Panc1 (cell line): ENCODE measurements around the gene SPRY1. TPM values are rescaled to one million over a fixed set of nuclear protein-coding genes. Genes with fewer than 3 reads are reported as not detected.

Experiments
- ATAC-seq: fragments of 200-7000 bp; cut with Tn5 transposase; 2 replicates; pipeline ENCODE4 v1.9.1; 2020; ENCODE audit warnings: mild to moderate bottlenecking, moderate library complexity
- BruUV-seq: library from RNA; stranded (reverse); fragments of 400-500 nt; replicated peaks from 2 replicates; lab custom pipeline; 2021; lab: Mats Ljungman, UMichigan
- CTCF ChIA-PET: fragments of 300-600 bp; sonication (Branson Sonifier 250); formaldehyde crosslinking; loops from one replicate; lab custom pipeline; 2022; ENCODE audit warnings: antibody characterized with exemption; lab: Charles Lee
- POLR2A ChIA-PET: fragments of 300-600 bp; sonication (Branson Sonifier 250); formaldehyde crosslinking; loops from one replicate; lab custom pipeline; 2022; ENCODE audit warnings: antibody characterized with exemption; lab: Charles Lee
- DNase-seq: peaks from one replicate; pipeline ENCODE4 v3.0.0-alpha.2; 2010; ENCODE audit warnings: low read depth, low spot score
- H3K27ac ChIP-seq: 2 replicates; pipeline ENCODE4 v1.5.1; 2011; ENCODE audit warnings: mild to moderate bottlenecking, low read length, inconsistent platforms
- H3K27me3 ChIP-seq: fragments of 200-500 bp; sonication (Bioruptor generic); 2 replicates; pipeline ENCODE4 v1.6.0; 2014; ENCODE audit warnings: low read length, inconsistent platforms; ENCODE audit not compliant: control insufficient read depth, insufficient read depth
- H3K36me3 ChIP-seq: fragments of 200-500 bp; sonication (Bioruptor generic); 2 replicates; pipeline ENCODE4 v1.5.1; 2014; ENCODE audit warnings: inconsistent platforms, mild to moderate bottlenecking, low read length, moderate library complexity; ENCODE audit not compliant: control insufficient read depth, insufficient read depth
- H3K4me1 ChIP-seq: 2 replicates; pipeline ENCODE4 v1.5.1; 2011; ENCODE audit warnings: inconsistent platforms, mild to moderate bottlenecking, low read length, moderate library complexity; ENCODE audit not compliant: control insufficient read depth, insufficient read depth
- H3K4me3 ChIP-seq, 2 experiments: 2 replicates each; pipeline ENCODE4 v1.5.1; 2011 to 2012; ENCODE audit warnings: low read depth in 2 of 2, low read length in 2 of 2, mild to moderate bottlenecking in 2 of 2, inconsistent platforms in 1 of 2, moderate library complexity in 1 of 2
- H3K9me3 ChIP-seq: fragments of 200-500 bp; sonication (Bioruptor generic); 2 replicates; pipeline ENCODE4 v1.5.1; 2014; ENCODE audit warnings: low read depth, mild to moderate bottlenecking, inconsistent platforms, low read length, moderate library complexity; ENCODE audit not compliant: control insufficient read depth, insufficient read depth
- POLR2AphosphoS5 ChIP-seq: IDR thresholded peaks from 2 replicates; pipeline ENCODE4 v1.6.1; 2012; ENCODE audit warnings: mild to moderate bottlenecking, low read depth, low read length, moderate library complexity
- SIN3A ChIP-seq: IDR thresholded peaks from 2 replicates; pipeline ENCODE4 v1.6.1; 2012; ENCODE audit warnings: low read depth, mild to moderate bottlenecking, low read length, moderate library complexity, borderline replicate concordance; ENCODE audit not compliant: insufficient read depth
- TCF7L2 ChIP-seq: IDR thresholded peaks from 2 replicates; pipeline ENCODE4 v1.6.1; 2011; ENCODE audit warnings: mild to moderate bottlenecking, low read depth, low read length, inconsistent platforms
- in situ Hi-C: cut with HindIII; loops from 2 replicates; pipeline ENCODE4 v1.10.0; 2016; ENCODE audit warnings: low sequenced_read_pairs, low pct_unique_long_range_greater_than_20kb
- intact Hi-C: fragments of 100-400 bp; cut with micrococcal nuclease; formaldehyde crosslinking; loops from one replicate; pipeline ENCODE4 v1.10.0; 2022; ENCODE audit not compliant: unreplicated experiment
- total RNA-seq: library from RNA; stranded (reverse); gene quantifications from one replicate; pipeline ENCODE4 v1.2.1, GENCODE V29; 2021; ENCODE audit not compliant: unreplicated experiment
- TF ChIP-seq, protein P1 (sequence below), 2 experiments: IDR thresholded peaks; 2 replicates each; pipeline ENCODE4 v1.6.1; 2011 to 2012; ENCODE audit warnings: low read depth in 2 of 2, control low read depth in 1 of 2, low read length in 1 of 2, mild to moderate bottlenecking in 1 of 2, moderate library complexity in 1 of 2; ENCODE audit not compliant: insufficient read depth in 1 of 2
- TF ChIP-seq, protein P2 (sequence below): fragments of 450-650 bp; IDR thresholded peaks from 2 replicates; pipeline ENCODE4 v1.5.1; 2017; ENCODE audit warnings: mild to moderate bottlenecking

SPRY1 gene
- total RNA-seq, 1 experiment from 2014 or later, result 77.8 TPM

GRCh38 chr4:123444290-123444731 is 47.7 kb downstream of the SPRY1 start:
- H3K36me3 ChIP-seq, result no peaks in the 10 kb centered on the region
- H3K4me1 ChIP-seq, result peaks cover 28% of the 10 kb centered on the region
- H3K27me3 ChIP-seq, result no peaks in the 10 kb centered on the region
- no peak for DNase-seq
- no peaks in the 10 kb centered on the region for H3K9me3 ChIP-seq
- TF ChIP-seq, protein P1, sequence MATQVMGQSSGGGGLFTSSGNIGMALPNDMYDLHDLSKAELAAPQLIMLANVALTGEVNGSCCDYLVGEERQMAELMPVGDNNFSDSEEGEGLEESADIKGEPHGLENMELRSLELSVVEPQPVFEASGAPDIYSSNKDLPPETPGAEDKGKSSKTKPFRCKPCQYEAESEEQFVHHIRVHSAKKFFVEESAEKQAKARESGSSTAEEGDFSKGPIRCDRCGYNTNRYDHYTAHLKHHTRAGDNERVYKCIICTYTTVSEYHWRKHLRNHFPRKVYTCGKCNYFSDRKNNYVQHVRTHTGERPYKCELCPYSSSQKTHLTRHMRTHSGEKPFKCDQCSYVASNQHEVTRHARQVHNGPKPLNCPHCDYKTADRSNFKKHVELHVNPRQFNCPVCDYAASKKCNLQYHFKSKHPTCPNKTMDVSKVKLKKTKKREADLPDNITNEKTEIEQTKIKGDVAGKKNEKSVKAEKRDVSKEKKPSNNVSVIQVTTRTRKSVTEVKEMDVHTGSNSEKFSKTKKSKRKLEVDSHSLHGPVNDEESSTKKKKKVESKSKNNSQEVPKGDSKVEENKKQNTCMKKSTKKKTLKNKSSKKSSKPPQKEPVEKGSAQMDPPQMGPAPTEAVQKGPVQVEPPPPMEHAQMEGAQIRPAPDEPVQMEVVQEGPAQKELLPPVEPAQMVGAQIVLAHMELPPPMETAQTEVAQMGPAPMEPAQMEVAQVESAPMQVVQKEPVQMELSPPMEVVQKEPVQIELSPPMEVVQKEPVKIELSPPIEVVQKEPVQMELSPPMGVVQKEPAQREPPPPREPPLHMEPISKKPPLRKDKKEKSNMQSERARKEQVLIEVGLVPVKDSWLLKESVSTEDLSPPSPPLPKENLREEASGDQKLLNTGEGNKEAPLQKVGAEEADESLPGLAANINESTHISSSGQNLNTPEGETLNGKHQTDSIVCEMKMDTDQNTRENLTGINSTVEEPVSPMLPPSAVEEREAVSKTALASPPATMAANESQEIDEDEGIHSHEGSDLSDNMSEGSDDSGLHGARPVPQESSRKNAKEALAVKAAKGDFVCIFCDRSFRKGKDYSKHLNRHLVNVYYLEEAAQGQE (IDR thresholded peaks at IDR 0.05; ENCODE audit: insufficient read depth in 1 of 2, low read depth in 2 of 2, low read length in 1 of 2), result no peak
- 0 out of 2 replicates have a peak, but pooled peaks have one; percentile 37 for TF ChIP-seq SIN3A
- TF ChIP-seq POLR2AphosphoS5, result peak; percentile 71
- peak; percentile 87 for TF ChIP-seq TCF7L2
- intact Hi-C loops (loop anchor here (5.0 kb wide), 2 partner anchors 33 to 37 kb away; no protein-coding TSS in a partner anchor), in situ Hi-C loops (no loop called here)
- no TSS peak for BruUV-seq
- POLR2A ChIA-PET, result no interaction called here
- peak overlapping the region in 1 of 2 experiments; percentile 30; a peak in 2 of 4 replicates for H3K4me3 ChIP-seq
- ATAC-seq, result peak; percentile 96
- peak overlapping the region; percentile 99 for H3K27ac ChIP-seq
- CTCF ChIA-PET, result no interaction called here

DNA sequence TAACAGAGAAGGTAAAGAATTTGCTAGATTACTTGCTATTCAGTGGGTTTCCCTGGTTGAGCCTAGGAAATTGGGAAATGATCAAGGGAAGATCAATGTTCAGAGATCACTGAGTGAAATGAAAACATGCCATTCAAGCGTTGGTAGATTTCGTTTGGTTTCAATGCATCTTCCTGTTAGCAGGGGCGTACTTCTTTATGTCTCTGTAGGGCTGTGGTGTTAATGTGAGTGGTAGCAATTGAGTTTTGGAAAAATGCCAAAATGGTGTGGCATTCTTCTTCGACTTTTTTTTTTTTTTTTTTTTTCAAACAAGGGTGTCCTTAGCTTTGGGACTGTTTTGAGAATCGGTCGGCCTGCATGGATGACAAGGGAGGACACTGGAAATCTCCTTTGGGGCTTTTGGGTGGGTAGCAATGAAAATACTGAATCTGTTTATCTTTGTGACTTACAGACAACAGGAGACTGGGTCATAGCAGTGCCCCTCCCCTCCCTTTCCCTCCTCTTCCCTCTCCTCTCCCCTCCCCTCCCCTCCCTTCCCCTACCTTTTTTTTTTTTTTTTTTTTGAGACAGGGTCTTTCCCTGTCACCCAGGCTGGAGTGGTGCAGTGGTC is 50.4 kb downstream of the SPRY1 start:
- Histone ChIP-seq H3K4me3 (no peak overlapping the region), H3K27me3 (no peaks in the 10 kb centered on the region), H3K27ac (peak overlapping the region; percentile 99), H3K9me3 (no peaks in the 10 kb centered on the region), H3K4me1 (peaks cover 41% of the 10 kb centered on the region), H3K36me3 (no peaks in the 10 kb centered on the region)
- in situ Hi-C loops (no loop called here), intact Hi-C loops (no loop called here)
- ChIA-PET POLR2A (no interaction called here), CTCF (no interaction called here)
- BruUV-seq, result no TSS peak
- TF ChIP-seq, protein P1 (IDR thresholded peaks at IDR 0.05; ENCODE audit: insufficient read depth in 1 of 2, low read depth in 2 of 2, low read length in 1 of 2), result no peak
- TF ChIP-seq, protein P2, sequence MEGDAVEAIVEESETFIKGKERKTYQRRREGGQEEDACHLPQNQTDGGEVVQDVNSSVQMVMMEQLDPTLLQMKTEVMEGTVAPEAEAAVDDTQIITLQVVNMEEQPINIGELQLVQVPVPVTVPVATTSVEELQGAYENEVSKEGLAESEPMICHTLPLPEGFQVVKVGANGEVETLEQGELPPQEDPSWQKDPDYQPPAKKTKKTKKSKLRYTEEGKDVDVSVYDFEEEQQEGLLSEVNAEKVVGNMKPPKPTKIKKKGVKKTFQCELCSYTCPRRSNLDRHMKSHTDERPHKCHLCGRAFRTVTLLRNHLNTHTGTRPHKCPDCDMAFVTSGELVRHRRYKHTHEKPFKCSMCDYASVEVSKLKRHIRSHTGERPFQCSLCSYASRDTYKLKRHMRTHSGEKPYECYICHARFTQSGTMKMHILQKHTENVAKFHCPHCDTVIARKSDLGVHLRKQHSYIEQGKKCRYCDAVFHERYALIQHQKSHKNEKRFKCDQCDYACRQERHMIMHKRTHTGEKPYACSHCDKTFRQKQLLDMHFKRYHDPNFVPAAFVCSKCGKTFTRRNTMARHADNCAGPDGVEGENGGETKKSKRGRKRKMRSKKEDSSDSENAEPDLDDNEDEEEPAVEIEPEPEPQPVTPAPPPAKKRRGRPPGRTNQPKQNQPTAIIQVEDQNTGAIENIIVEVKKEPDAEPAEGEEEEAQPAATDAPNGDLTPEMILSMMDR, result no peak
- TF ChIP-seq SIN3A, result no peak
- no peak for TF ChIP-seq POLR2AphosphoS5
- TF ChIP-seq TCF7L2, result no peak
- ATAC-seq, result no peak
- no peak for DNase-seq
